ENCODE data around the gene SCUBE1.

DNA sequence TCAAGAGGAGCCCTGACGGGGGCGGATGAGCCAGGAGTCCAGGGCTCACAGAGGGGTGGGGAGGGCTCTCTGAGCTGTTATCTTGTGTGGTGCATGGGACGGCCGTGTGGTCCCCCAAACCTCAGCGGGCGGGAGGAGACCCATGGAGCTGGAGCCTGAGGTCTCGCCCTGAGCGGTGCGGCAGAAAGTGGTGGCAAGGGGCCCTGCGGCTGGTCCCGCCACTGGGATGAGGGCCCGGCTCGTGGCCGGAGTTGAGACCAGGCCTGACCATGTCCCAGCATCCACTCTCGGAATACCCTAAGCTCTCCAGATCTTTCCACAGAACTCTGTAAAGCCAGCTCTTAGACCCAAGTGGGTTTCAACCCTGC is 133.7 kb downstream of the SCUBE1 start:
- TF ChIP-seq POLR2A (IDR thresholded peaks at IDR 0.05) (no peak), CTCF (IDR thresholded peaks at IDR 0.05) (no peak)
